Measurements from ENCODE around the gene CDYL2. TPM values are rescaled to one million over a fixed set of nuclear protein-coding genes. Genes with fewer than 3 reads are reported as not detected.

The CDYL2 gene
- total RNA-seq, 1 experiment from 2014 or later = 7.6 TPM

DNA sequence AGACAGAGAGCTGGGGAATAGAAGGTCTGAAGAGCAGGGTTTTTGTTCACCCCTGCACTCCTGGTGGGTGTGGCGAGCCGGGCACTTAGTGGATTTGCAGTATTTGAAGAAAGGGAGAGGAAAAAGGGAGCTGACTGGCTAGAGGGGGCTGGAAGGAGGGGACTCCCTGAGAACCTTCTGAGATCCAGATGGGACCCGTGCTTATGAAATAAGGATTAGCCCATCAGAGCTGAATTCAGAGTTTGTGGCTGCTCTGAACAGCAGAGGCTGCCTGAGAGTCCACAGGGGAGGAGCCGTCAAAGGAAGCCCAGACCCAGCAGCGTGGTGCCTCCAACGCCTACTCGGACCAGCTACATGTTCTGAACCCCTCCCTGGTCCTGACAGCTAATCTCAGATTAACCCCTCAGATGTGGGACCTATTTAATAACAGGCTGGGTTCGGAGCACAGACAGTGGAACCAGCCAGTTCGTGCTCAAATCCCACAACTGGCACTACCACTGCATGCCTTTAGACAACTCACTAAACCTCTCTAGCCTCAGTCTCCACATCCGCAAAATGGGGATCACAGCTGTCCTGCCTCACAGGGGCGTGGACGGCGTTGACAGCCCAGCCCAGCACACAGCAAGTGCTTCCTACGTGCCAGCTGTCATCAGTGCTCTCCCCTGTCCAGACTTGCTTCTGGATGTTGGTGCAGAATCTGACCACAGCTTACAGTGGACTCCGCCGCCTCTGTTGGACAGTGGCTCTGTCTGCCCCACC is 193.0 kb downstream of the CDYL2 start:
- ChIA-PET CTCF (no interaction called here), POLR2A (ENCODE audit: unreplicated experiment) (no interaction called here)
- no peak for ATAC-seq
- H3K9ac ChIP-seq (ENCODE audit: low read length) = no peak overlapping the region
- intact Hi-C loops (cut with micrococcal nuclease) = no loop called here
- BruUV-seq (replicated peaks) = no TSS peak
- H3K9me3 ChIP-seq (ENCODE audit: low read length) = no peaks in the 10 kb centered on the region
- H4K20me1 ChIP-seq (ENCODE audit: low read length) = no peaks in the 10 kb centered on the region
- no peaks in the 10 kb centered on the region for H3K79me2 ChIP-seq (ENCODE audit: low read length)
- TF ChIP-seq EZH2phosphoT487 (IDR thresholded peaks at IDR 0.05; ENCODE audit: borderline replicate concordance, low read length) (no peak), CTCF (conservative IDR thresholded peaks at IDR 0.05; ENCODE audit: low read depth, low read length) (no peak), EZH2 (IDR thresholded peaks at IDR 0.05; ENCODE audit: low read length, unreplicated experiment) (no peak)
- DNase-seq = no peak
- H3K27me3 ChIP-seq (ENCODE audit: low read length) = no peaks in the 10 kb centered on the region
- no peaks in the 10 kb centered on the region for H3K9me2 ChIP-seq (replicated peaks; ENCODE audit: low read length)
- H3K4me2 ChIP-seq (ENCODE audit: low read length) = no peak overlapping the region
- no peak overlapping the region for H3K4me3 ChIP-seq (ENCODE audit: low read length)
- peaks cover 23% of the 10 kb centered on the region for H3K4me1 ChIP-seq (ENCODE audit: insufficient read depth, low read length)
- H3K36me3 ChIP-seq (ENCODE audit: low read depth, low read length) = no peaks in the 10 kb centered on the region; the same call in 1 of the 2 replicates
- no peak overlapping the region for H2AFZ ChIP-seq (ENCODE audit: low read length)
- no peaks in the 10 kb centered on the region for H3F3A ChIP-seq (ENCODE audit: low read length, unreplicated experiment)
- H3K27ac ChIP-seq (ENCODE audit: low read length) = no peak overlapping the region

DNA sequence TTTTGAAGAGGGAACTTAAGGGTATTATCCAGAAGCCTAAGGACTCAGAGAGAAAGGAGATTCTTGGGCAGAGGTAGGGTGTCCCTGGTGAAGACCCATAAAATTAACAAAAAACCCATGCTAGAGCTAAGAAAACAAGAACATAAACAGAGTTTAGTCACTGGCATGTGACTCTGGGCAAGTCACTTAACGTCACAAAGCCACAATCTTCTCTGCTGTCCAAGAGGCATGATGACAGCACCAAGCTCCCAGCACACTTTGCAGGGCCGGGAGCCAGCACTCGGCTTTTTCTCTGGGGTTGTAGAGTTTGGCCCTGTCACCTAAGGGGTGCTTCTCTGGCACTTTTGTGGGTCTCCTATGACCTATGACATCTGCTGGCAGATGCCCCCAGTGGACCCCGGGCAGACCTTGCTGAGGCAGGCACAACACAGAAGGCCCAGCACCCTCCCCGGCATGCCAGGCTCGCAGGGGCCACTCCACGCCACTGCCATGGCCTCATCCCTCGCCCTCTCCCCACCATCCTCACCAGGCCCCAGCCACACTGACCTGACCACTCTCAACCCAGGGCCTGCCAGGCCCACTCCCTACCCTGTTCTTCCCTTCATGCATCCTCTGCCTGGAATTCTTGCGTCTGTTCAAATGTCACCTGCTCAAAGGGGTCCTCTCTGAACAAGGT is 193.8 kb downstream of the CDYL2 start:
- Histone ChIP-seq H3K4me1 (ENCODE audit: insufficient read depth, low read length) (peaks cover 23% of the 10 kb centered on the region), H3F3A (ENCODE audit: low read length, unreplicated experiment) (no peaks in the 10 kb centered on the region), H3K36me3 (ENCODE audit: low read depth, low read length) (no peaks in the 10 kb centered on the region; the same call in 1 of the 2 replicates), H3K9me3 (ENCODE audit: low read length) (no peaks in the 10 kb centered on the region), H3K4me3 (ENCODE audit: low read length) (no peak overlapping the region), H3K27me3 (ENCODE audit: low read length) (no peaks in the 10 kb centered on the region), H3K9me2 (replicated peaks; ENCODE audit: low read length) (no peaks in the 10 kb centered on the region), H3K27ac (ENCODE audit: low read length) (no peak overlapping the region), H3K4me2 (ENCODE audit: low read length) (no peak overlapping the region), H3K79me2 (ENCODE audit: low read length) (no peaks in the 10 kb centered on the region), H4K20me1 (ENCODE audit: low read length) (no peaks in the 10 kb centered on the region), H3K9ac (ENCODE audit: low read length) (no peak overlapping the region), H2AFZ (ENCODE audit: low read length) (no peak overlapping the region)
- TF ChIP-seq EZH2 (IDR thresholded peaks at IDR 0.05; ENCODE audit: low read length, unreplicated experiment) = no peak
- no peak for TF ChIP-seq CTCF (conservative IDR thresholded peaks at IDR 0.05; ENCODE audit: low read depth, low read length)
- no peak for TF ChIP-seq EZH2phosphoT487 (IDR thresholded peaks at IDR 0.05; ENCODE audit: borderline replicate concordance, low read length)
- ChIA-PET POLR2A (ENCODE audit: unreplicated experiment) (no interaction called here), CTCF (no interaction called here)
- no peak for DNase-seq
- intact Hi-C loops (cut with micrococcal nuclease) = no loop called here
- BruUV-seq (replicated peaks) = no TSS peak
- ATAC-seq = no peak

DNA sequence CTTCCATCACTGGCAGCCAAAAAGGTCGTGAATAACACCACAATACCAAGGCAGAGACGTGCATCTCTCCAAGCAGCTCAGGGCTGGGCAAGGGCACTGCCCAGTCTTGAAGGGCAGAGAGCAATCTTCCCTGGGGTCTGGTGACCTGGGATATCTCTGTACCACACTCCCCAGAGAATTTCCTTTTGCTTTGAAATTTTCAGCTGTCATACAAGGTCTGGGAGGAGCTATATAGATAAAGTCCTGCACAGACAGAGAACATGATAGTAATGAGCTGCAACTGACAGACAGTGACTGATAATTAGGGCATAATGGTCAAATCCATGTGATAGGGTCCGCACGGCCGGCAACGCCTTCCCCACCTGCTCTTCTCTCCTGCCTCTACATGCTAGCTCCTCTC is 195.5 kb downstream of the CDYL2 start:
- H3K9ac ChIP-seq (ENCODE audit: low read length) = no peak overlapping the region
- H3K4me2 ChIP-seq (ENCODE audit: low read length) = no peak overlapping the region
- H3K9me3 ChIP-seq (ENCODE audit: low read length) = no peaks in the 10 kb centered on the region
- H3K27ac ChIP-seq (ENCODE audit: low read length) = no peak overlapping the region
- H3K9me2 ChIP-seq (replicated peaks; ENCODE audit: low read length) = no peaks in the 10 kb centered on the region
- peaks cover 11% of the 10 kb centered on the region for H3K4me1 ChIP-seq (ENCODE audit: insufficient read depth, low read length)
- ChIA-PET CTCF (no interaction called here), POLR2A (ENCODE audit: unreplicated experiment) (no interaction called here)
- no peaks in the 10 kb centered on the region for H3K79me2 ChIP-seq (ENCODE audit: low read length)
- no peak for TF ChIP-seq EZH2 (IDR thresholded peaks at IDR 0.05; ENCODE audit: low read length, unreplicated experiment)
- TF ChIP-seq EZH2phosphoT487 (IDR thresholded peaks at IDR 0.05; ENCODE audit: borderline replicate concordance, low read length) = no peak
- TF ChIP-seq CTCF (conservative IDR thresholded peaks at IDR 0.05; ENCODE audit: low read depth, low read length) = no peak
- no peak overlapping the region for H2AFZ ChIP-seq (ENCODE audit: low read length)
- intact Hi-C loops (cut with micrococcal nuclease) = no loop called here
- ATAC-seq (no peak), DNase-seq (no peak)
- H3F3A ChIP-seq (ENCODE audit: low read length, unreplicated experiment) = no peaks in the 10 kb centered on the region
- no peak overlapping the region for H3K4me3 ChIP-seq (ENCODE audit: low read length)
- H4K20me1 ChIP-seq (ENCODE audit: low read length) = no peaks in the 10 kb centered on the region
- BruUV-seq (replicated peaks) = no TSS peak
- H3K27me3 ChIP-seq (ENCODE audit: low read length) = no peaks in the 10 kb centered on the region
- H3K36me3 ChIP-seq (ENCODE audit: low read depth, low read length) = no peaks in the 10 kb centered on the region
